HG02884 (cell line): ENCODE results near the gene FARP1.
"Not testable (repeated sequence)": the region's sequence is repeated elsewhere in the genome, so short reads cannot be mapped to it uniquely, and the experiment has no call there.

Experiments used
- ATAC-seq: cut with Tn5 transposase; IDR thresholded peaks from one replicate; pipeline ENCODE4 v1.9.1; 2021; ENCODE audit warnings: mild to moderate bottlenecking, moderate library complexity; ENCODE audit not compliant: unreplicated experiment

FARP1 gene

DNA sequence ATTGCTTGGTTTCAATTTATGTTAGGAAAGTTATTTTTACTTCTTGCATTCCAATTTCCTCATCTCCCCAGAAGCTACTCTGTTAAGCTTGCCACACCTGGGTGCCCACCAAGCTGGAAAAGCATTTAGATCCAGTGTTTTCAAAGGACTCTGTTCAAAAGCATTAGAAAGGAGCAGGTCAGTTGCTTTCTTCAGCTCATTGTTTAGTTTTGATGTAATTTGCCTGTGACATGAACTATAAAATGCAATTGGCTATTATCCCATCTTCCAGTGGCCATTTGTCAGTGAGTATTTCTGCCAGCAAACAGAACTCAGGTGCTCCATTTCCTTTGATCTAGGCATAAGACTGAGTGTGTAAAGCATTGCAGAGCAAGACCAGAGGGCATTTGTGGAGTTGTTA is 80.8 kb downstream of the FARP1 start:
- no peak for ATAC-seq

DNA sequence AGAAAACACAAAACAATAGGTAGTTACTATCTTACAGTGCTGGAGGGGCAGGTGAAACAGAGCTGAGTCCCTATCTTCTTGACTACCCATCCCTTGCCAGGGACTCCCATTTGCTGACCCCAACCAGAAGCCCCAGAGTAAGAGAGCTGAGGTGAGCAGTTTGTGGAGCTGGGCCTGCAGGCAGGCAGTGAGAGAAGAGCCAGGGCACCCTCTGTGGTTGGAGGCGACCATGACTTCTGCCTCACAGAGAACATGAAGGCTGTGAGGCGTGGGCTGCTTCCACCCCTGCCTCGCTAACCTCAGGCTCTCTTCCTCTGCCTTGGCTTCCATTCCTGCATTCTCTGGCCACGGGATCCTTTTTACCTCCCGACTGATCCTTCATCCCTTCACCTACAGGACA is 81.7 kb downstream of the FARP1 start:
- ATAC-seq, result no peak

- ATAC-seq, result no peak
Observed at GRCh38 chr13:98225036-98225940, 82.4 kb downstream of the FARP1 start.

DNA sequence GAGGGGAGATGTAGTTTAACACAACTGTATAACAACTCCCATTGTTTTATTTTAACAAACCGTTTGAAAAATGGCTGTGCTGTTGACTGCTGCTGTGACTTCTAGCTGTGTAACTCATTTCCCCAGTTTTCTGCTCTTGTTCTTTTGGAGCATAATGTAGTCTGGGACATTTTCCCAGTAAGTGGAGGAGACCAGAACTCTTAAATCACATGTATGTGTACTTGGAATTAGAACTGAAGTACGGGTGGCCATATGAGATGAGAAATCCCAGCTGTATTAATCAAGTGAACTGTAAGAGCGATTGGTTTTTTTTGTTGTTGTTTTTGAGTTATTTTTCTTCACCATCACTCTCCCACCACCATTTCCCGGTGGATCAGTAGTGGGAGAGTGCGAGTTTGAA is 83.6 kb downstream of the FARP1 start:
- no peak for ATAC-seq

DNA sequence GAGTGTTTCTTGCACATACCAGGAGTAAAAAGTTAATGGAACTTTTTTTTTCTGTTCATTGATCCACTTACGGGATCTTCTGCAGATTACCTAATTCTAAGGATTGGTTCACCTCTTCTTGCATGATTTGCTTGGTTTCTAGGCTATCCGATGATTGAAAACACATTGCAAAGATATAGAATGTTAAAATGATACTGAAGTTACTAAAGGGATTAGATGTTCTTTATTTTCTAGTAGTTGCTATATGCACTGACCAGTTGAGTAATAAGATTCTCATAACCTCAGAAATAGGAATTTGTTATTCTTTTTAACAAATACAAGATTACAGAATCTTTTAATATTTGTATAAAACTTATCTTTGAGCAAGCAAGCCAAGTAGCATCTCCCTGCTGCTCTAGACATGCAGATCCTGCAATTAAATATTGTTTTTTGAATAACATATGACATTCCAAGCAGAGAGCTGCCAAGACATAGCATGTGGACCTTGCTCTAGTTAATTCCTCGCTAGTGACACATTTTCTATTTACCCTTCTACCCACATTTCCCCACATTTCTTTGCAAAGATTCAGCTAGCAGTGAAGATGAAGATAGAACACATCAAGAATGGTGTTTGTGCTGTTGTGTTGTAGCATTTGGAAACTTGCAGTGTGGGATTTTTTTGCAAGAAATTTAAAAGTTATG is 85.9 kb downstream of the FARP1 start:
- no peak for ATAC-seq

DNA sequence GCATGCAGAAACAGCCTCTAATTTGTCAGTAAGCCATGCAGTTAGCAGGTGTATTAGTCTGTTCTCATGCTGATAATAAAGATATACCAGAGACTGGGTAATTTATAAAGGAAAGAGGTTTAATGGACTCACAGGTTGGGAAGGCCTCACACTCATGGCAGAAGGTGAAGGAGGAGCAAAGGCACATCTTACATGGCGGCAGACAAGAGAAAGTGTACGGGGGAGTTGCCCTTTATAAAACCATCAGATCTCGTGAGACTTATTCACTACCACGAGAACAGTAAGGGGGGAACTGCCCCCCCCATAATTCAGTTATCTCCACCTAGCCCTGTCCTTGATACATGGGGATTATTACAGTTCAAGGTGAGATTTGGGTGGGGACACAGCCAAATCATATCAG is 87.9 kb downstream of the FARP1 start:
- not testable (repeated sequence) for ATAC-seq

DNA sequence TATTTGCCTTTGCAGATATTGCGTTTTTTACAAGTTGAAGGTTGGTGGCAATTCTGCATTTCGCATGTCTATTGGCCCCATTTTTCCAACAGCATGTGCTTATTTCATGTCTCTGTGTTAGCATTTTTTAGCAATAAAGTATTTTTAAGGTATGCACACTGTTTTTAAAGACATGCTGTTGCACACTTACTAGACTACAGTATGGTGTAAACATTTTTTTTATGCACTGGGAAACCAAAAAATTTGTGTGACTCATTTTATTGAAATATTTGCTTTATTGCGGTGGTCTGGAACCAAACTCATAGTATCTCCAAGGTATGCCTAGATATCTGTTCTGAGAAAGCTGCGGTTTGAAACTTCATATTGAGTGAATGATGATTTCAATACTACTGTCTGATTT is 89.6 kb downstream of the FARP1 start:
- ATAC-seq, result no peak

DNA sequence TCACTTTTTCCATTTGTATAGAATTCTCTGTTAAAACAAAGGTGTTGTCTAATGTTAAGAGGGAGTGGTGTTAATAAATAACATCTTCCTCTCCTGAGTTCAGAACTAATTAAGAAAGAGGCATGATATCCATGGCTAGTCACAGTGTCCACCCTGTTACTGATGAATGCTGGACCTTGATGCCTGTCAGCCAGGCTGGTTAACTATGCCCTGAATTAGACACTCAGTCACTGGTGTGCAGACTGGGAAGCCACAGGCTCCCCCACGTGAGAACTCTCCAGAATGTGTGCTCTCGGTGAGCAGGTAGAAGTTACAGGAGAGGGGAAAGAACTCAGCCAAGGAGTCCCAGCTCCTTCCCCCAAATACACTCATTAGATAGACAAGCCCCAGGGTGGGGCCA is 90.2 kb downstream of the FARP1 start:
- ATAC-seq, result no peak

- no peak for ATAC-seq
Observed at GRCh38 chr13:98234348-98234747, 91.5 kb downstream of the FARP1 start.

DNA sequence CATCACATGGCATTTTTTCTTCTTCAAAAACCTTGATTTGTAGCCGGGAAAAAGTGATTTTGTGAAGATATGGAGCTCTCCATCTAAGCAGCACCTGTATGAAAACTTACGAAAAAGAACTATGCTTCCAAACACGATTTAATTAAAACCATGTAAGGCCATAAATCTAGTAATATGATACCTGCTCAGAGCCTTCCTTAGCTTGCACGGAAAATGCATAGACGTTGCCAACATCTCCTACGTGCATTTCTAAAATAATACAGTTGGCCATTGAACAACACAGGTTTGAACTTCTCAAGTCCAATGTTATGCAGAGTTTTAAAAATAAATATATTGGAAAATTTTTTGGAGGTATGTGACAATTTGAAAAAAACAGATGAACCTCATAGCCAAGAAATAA is 93.3 kb downstream of the FARP1 start:
- ATAC-seq, result no peak

GRCh38 chr13:98237331-98237730 is 94.4 kb downstream of the FARP1 start:
- ATAC-seq, result no peak

DNA sequence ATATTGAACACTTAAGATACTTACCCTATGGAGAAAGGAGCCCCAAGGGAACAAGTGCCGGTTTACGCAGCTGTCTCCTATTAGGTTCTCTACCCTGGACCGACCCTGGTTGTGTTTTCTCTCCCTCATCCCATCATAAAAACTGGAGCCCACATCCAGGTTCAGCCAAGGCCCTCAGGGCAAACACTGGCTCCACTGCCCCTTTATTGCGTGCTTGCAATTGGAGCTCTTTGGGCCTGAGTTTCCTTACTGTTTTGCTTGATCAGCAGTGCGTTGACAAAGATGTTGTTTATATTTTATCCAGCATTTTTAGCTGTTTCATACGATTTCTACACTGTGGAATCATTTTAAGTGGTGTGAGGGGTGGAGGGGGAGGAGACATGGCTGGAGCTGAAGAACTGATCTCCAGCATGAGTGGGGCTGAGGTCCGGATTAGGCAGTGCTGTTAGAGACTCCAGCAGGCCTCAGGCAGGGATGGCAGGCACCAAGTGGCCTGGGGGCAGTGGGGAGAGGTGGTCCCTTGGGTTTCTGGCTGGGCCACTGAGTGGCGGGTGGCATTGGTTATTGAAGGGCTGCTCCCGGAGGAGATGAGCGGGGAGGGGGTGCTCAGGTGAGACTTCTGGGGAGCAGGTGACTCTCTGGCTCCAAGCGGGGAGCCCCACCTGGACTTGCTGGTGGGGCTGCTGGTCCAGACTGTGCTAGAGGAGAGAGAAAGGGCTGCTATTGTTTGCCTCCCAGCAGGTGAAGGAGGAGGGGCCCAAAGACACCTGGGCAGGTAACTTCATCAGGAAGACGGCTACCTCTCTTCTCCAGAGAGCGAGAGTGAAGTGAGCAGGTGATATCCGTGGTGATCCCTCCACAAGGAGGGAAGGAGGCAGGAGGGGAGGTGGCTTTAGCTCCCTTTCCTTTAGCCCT is 96.5 kb downstream of the FARP1 start:
- ATAC-seq, result no peak

- no peak for ATAC-seq
Observed at GRCh38 chr13:98240135-98240534, 97.2 kb downstream of the FARP1 start.

GRCh38 chr13:98240974-98241373 is 98.1 kb downstream of the FARP1 start:
- no peak for ATAC-seq

GRCh38 chr13:98241976-98242375 is 99.1 kb downstream of the FARP1 start:
- no peak for ATAC-seq

- ATAC-seq, result no peak
Observed at GRCh38 chr13:98242403-98242802, 99.5 kb downstream of the FARP1 start.

GRCh38 chr13:98243929-98244272 is 101.0 kb downstream of the FARP1 start:
- no peak for ATAC-seq

DNA sequence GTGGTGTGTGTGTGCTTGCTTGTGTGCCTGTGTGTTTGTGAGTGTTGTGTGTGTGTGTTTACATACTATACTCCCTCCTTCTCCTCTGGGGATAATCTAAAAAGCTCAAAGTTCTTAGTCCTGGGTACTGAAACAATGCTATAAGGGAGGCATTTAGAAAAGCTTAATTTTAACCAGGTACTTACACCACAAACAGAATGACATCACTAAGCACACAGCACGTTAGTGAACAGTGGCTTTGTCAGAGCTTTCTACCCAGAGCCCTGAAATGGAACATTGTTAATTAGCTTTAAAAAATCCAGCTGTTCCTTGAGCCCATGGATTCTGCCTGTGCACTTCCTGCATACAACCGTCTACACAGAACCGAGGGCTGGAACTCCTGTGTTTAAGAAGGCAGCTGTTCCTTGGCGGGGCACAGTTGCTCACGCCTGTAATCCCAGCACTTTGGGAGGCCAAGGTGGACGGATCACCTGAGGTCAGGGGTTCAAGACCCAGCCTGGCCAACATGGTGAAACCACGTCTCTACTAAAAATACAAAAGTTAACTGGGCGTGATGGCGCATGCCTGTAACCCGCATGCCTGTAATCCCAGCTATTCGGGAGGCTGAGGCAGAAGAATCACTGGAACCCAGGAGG is 103.8 kb downstream of the FARP1 start:
- ATAC-seq, result no peak

- ATAC-seq, result no peak
Observed at GRCh38 chr13:98251708-98252107, 108.8 kb downstream of the FARP1 start.

DNA sequence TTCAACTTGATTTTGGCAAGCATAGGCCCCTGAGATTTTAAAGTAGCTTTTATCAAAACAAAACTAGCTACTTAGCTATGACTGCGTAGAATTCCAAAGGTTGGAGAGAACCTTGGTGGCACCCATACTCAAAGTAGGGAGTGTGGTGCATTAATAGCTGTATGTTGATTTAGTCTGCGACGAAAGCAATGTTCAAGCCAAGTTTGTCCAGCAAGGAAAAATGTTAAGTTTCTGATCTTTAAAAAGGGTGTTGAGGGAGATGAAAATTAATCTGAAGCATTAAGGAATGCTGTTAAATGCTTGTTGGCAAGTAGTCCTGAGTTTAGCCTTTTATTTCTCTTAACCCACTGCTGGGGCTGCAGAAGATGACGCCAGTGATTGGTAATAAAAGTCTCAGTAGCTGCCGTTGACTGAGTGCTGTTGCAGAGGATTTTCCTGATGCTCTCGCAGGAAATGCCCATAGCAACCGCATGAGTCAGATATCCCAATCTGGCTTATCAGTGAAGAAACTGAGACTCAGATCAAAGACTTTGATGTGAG is 110.1 kb downstream of the FARP1 start:
- ATAC-seq, result no peak

GRCh38 chr13:98253526-98253925 is 110.6 kb downstream of the FARP1 start:
- no peak for ATAC-seq
